K562 (cell line): ENCODE measurements around the gene RABGAP1L. TPM values are rescaled to one million over a fixed set of nuclear protein-coding genes. Genes with fewer than 3 reads are reported as not detected.

ENCODE experiments used
- ATAC-seq: fragments of 200-7000 bp; cut with Tn5 transposase; 3 replicates; pipeline ENCODE4 v1.9.1; 2020; ENCODE audit warnings: moderate library complexity
- BruUV-seq: library from RNA; stranded (reverse); fragments of 400-500 nt; replicated peaks from 2 replicates; lab custom pipeline; 2021; lab: Mats Ljungman, UMichigan
- CTCF ChIA-PET: fragments of 300-600 bp; formaldehyde crosslinking; extraction: SDS; loops from one replicate; lab custom pipeline; 2021; ENCODE audit warnings: low intra/inter-chr PET ratio; lab: Yijun Ruan, JAX
- POLR2A ChIA-PET: fragments of 300-600, 350-650 bp; sonication (Branson Sonifier 250); formaldehyde crosslinking; extraction: SDS; loops from one replicate; lab custom pipeline; 2021; ENCODE audit warnings: antibody characterized with exemption, inconsistent platforms; lab: Yijun Ruan, JAX
- DNase-seq, 4 experiments: peaks; one replicate each; pipeline versions ENCODE4 v3.0.0 to v3.0.0-alpha.2; 2011 to 2018; ENCODE audit warnings: low spot score in 3 of 4, mixed read lengths in 3 of 4; ENCODE audit errors: extremely low read depth in 1 of 4
- FAIRE-seq: peaks from 2 replicates; lab custom pipeline; 2011; peaks lifted over from hg19 to GRCh38; lab: Jason Lieb, UNC
- H2AFZ ChIP-seq: 2 replicates; pipeline ENCODE4 v1.6.0; 2011; ENCODE audit warnings: low read depth, low read length, control low read depth, inconsistent platforms
- H3K27ac ChIP-seq: fragments of 200-600 bp; 3 replicates; pipeline ENCODE4 v1.8.0; 2011; ENCODE audit warnings: low read depth, mild to moderate bottlenecking, control low read depth, inconsistent platforms, low read length, moderate library complexity, mixed read lengths; ENCODE audit errors: extremely low read depth
- H3K27me3 ChIP-seq, 2 experiments: fragments of 300-600 bp in 1 of 2; 2 replicates in 1 of 2; 3 replicates in 1 of 2; pipeline versions ENCODE4 v1.6.0 to v1.8.0; 2011; ENCODE audit warnings: inconsistent platforms in 2 of 2, low read length in 2 of 2, mild to moderate bottlenecking in 1 of 2, mixed read lengths in 1 of 2, moderate library complexity in 1 of 2; ENCODE audit not compliant: control insufficient read depth in 2 of 2, insufficient read depth in 2 of 2
- H3K36me3 ChIP-seq: fragments of 300-600 bp; 3 replicates; pipeline ENCODE4 v1.8.0; 2011; ENCODE audit warnings: mild to moderate bottlenecking, low read length, inconsistent platforms; ENCODE audit not compliant: control insufficient read depth, insufficient read depth
- H3K4me1 ChIP-seq, 2 experiments: fragments of 200-600 bp in 1 of 2; replicated peaks in 1 of 2; 2 replicates in 1 of 2; 3 replicates in 1 of 2; pipeline versions ENCODE4 v1.5.1 to v1.8.0; 2011; ENCODE audit warnings: inconsistent platforms in 2 of 2, low read length in 2 of 2, mild to moderate bottlenecking in 1 of 2, mixed read lengths in 1 of 2, moderate library complexity in 1 of 2; ENCODE audit not compliant: control insufficient read depth in 2 of 2, insufficient read depth in 2 of 2
- H3K4me2 ChIP-seq: 2 replicates; pipeline ENCODE4 v1.6.1; 2011; ENCODE audit warnings: low read length, control low read depth, inconsistent platforms, mixed read lengths; ENCODE audit not compliant: insufficient read depth
- H3K4me3 ChIP-seq: fragments of 200-600 bp; sonication (generic), shearing (Covaris generic); 2 replicates; pipeline ENCODE4 v1.5.1; 2016; ENCODE audit warnings: control low read depth, inconsistent platforms
- H3K79me2 ChIP-seq: fragments of 200-600 bp; 3 replicates; pipeline ENCODE4 v1.8.0; 2011; ENCODE audit warnings: low read length, inconsistent platforms; ENCODE audit not compliant: control insufficient read depth, insufficient read depth
- H3K9ac ChIP-seq, 2 experiments: 2 replicates each; pipeline versions ENCODE4 v1.6.0 to v1.6.1; 2011; ENCODE audit warnings: low read depth in 2 of 2, low read length in 2 of 2, control low read depth in 1 of 2, inconsistent platforms in 1 of 2, mild to moderate bottlenecking in 1 of 2, mixed read lengths in 1 of 2; ENCODE audit not compliant: insufficient read depth in 1 of 2
- H3K9me1 ChIP-seq: one replicate; pipeline ENCODE4 v1.6.0; 2011; ENCODE audit warnings: inconsistent platforms, mild to moderate bottlenecking, low read length, moderate library complexity; ENCODE audit not compliant: control insufficient read depth, insufficient read depth
- H3K9me3 ChIP-seq: replicated peaks from 2 replicates; pipeline ENCODE4 v1.5.1; 2011; ENCODE audit warnings: low read depth, low read length, inconsistent platforms; ENCODE audit not compliant: control insufficient read depth, insufficient read depth
- H4K20me1 ChIP-seq: replicated peaks from 2 replicates; pipeline ENCODE4 v1.6.1; 2011; ENCODE audit warnings: low read length, inconsistent platforms, mixed read lengths; ENCODE audit not compliant: control insufficient read depth, insufficient read depth
- CSDE1 ChIP-seq, 2 experiments: fragments of 450-650 bp; IDR thresholded peaks; 2 replicates each; pipeline ENCODE4 v1.6.1; 2016; ENCODE audit warnings: mild to moderate bottlenecking in 1 of 2
- FOSL1 ChIP-seq: fragments of 200-800 bp; sonication (Bioruptor generic); conservative IDR thresholded peaks from 2 replicates; pipeline ENCODE4 v1.6.1; 2016; ENCODE audit warnings: missing genetic modification characterization, missing compliant biosample characterization
- FOXK2 ChIP-seq, 2 experiments: fragments of 450-650 bp; IDR thresholded peaks in 1 of 2; conservative IDR thresholded peaks in 1 of 2; 2 replicates each; pipeline ENCODE4 v1.6.1; 2016; ENCODE audit warnings: low read depth in 2 of 2, mild to moderate bottlenecking in 1 of 2
- FOXM1 ChIP-seq, 2 experiments: fragments of 450-650 bp in 1 of 2; sonication (generic) in 1 of 2; formaldehyde crosslinking in 1 of 2; IDR thresholded peaks; 2 replicates each; pipeline versions ENCODE4 v1.6.1 to v1.9.0; 2017 to 2022; ENCODE audit warnings: low read depth in 2 of 2, mild to moderate bottlenecking in 2 of 2, missing genetic modification reagents in 1 of 2, moderate library complexity in 1 of 2
- GTF2A2 ChIP-seq: IDR thresholded peaks from 2 replicates; pipeline ENCODE4 v1.6.1; 2016; ENCODE audit warnings: mild to moderate bottlenecking, missing genetic modification characterization, missing compliant biosample characterization
- MAX ChIP-seq: sonication (generic); formaldehyde crosslinking; IDR thresholded peaks from 2 replicates; pipeline ENCODE4 v1.9.0; 2022; ENCODE audit warnings: mild to moderate bottlenecking, missing genetic modification reagents
- POLR2AphosphoS2 ChIP-seq: IDR thresholded peaks from 2 replicates; pipeline ENCODE4 v1.6.1; 2012; ENCODE audit warnings: low read length, improper control_type of control experiment
- PRDM10 ChIP-seq: fragments of 450-650 bp; IDR thresholded peaks from 2 replicates; pipeline ENCODE4 v1.6.1; 2018; ENCODE audit not compliant: partially characterized antibody
- TFAM ChIP-seq: fragments of 250-450 bp; sonication (Bioruptor Pico); conservative IDR thresholded peaks from 2 replicates; pipeline ENCODE4 v1.5.0; 2021; ENCODE audit warnings: mild to moderate bottlenecking, moderate library complexity
- ZNF175 ChIP-seq: fragments of 200-800 bp; sonication (Bioruptor generic); IDR thresholded peaks from 2 replicates; pipeline ENCODE4 v1.6.1; 2016; ENCODE audit warnings: low read depth, mild to moderate bottlenecking, missing genetic modification characterization, missing compliant biosample characterization
- ZNF695 ChIP-seq: fragments of 450-650 bp; formaldehyde crosslinking; IDR thresholded peaks from 2 replicates; pipeline ENCODE4 v1.4.0; 2020; ENCODE audit warnings: mild to moderate bottlenecking, moderate library complexity
- WGBS: fragments of 100-300 bp; shearing (Covaris generic); methylation state at CpG from one replicate; pipeline ENCODE4 v1.1.6; 2016; ENCODE audit warnings: low coverage, mixed read lengths; ENCODE audit not compliant: insufficient coverage; ENCODE audit errors: missing lambda C conversion rate; 5-methylcytosine and 5-hydroxymethylcytosine counted together
- in situ Hi-C: fragments of 300-500 bp; cut with MboI; formaldehyde crosslinking; loops from 4 replicates; pipeline ENCODE4 v1.15.0; 2018; ENCODE audit warnings: inconsistent platforms, mixed read lengths
- intact Hi-C: fragments of 100-400 bp; cut with micrococcal nuclease; formaldehyde crosslinking; loops from 2 replicates; pipeline ENCODE4 v1.14.2; 2022
- polyA plus RNA-seq, 8 experiments: library from polyadenylated mRNA; depleted of rRNA in 4 of 8; stranded (reverse) in 5 of 8; unstranded in 3 of 8; fragments of >200 nt; fragmentation: Nextera tagmentation in 2 of 8; fragmentation: Illumina TruSeq in 1 of 8; extraction: Ambion mirVana in 2 of 8; extraction: Trizol in 1 of 8; gene quantifications; 2 replicates each; pipeline versions ENCODE4 v1.2.1 to v1.2.3, GENCODE V29; 2011 to 2014; ENCODE audit warnings: inconsistent platforms in 1 of 8, missing spikeins in 1 of 8
- total RNA-seq, 7 experiments: library from RNA; depleted of rRNA in 6 of 7; stranded (reverse); fragments of >200 nt in 6 of 7; fragmentation: Illumina TruSeq in 2 of 7; extraction: Trizol in 2 of 7; gene quantifications; 2 replicates each; pipeline versions ENCODE4 v1.2.1 to v1.2.3, GENCODE V29; 2011 to 2021; ENCODE audit warnings: low replicate concordance in 1 of 7

The RABGAP1L gene
- total and polyA plus RNA-seq, 9 of the 15 experiments (the other 6 are each of a cell fraction or from before 2014, with no cell fraction given), result 16.5 to 44.9 (median 26.7) TPM

GRCh38 chr1:174884566-174884965 is 725.2 kb downstream of the RABGAP1L start:
- intact Hi-C loops, result loop anchor here (10.0 kb wide), 1 partner anchor 240 kb away; no protein-coding TSS in a partner anchor
- no peak for TF ChIP-seq TFAM (CRISPR knock-in tag)
- TF ChIP-seq CSDE1 (IDR thresholded peaks at IDR 0.05), result no peak
- TF ChIP-seq ZNF175 (CRISPR knock-in tag), result no peak
- TF ChIP-seq, all 486 proteins: peak for 0
- Histone ChIP-seq H2AFZ (no peak overlapping the region), H3K27ac (no peak overlapping the region), H3K9me3 (no peaks in the 10 kb centered on the region), H3K9ac (no peak overlapping the region), H3K27me3 (no peaks in the 10 kb centered on the region), H3K4me3 (no peak overlapping the region), H3K4me2 (no peak overlapping the region), H3K9me1 (no peaks in the 10 kb centered on the region), H3K79me2 (no peaks in the 10 kb centered on the region), H3K4me1 (peaks cover 6 to 13% of the 10 kb centered on the region in 2 experiments; a peak in 3 of 5 replicates), H3K36me3 (no peaks in the 10 kb centered on the region), H4K20me1 (no peaks in the 10 kb centered on the region)
- ChIA-PET POLR2A (interaction anchor here (1.1 to 1.8 kb wide), 3 partner anchors 10 to 114 kb away, joined by 3 to 4 read pairs (median 3); no protein-coding TSS in a partner anchor), CTCF (no interaction called here)
- ATAC-seq (no peak), DNase-seq (no peak), FAIRE-seq (no peak)
- BruUV-seq, result no TSS peak
- in situ Hi-C loops, result loop anchor here (10.0 kb wide), 1 partner anchor 100 kb away; no protein-coding TSS in a partner anchor
- WGBS, result 50% methylated on average over 2 of the region's 2 CpGs

GRCh38 chr1:174890024-174890423 is 730.7 kb downstream of the RABGAP1L start:
- no TSS peak for BruUV-seq
- TF ChIP-seq GTF2A2, result no peak
- no peak for TF ChIP-seq POLR2AphosphoS2
- peak; percentile 81 to 87 for TF ChIP-seq FOXK2 (conservative IDR thresholded peaks at IDR 0.05 in 1 of 2, IDR thresholded peaks at IDR 0.05 in 1 of 2; ENCODE audit: low read depth in 2 of 2)
- peak; percentile 77 for TF ChIP-seq FOSL1 (tag)
- no peak for TF ChIP-seq ZNF695 (CRISPR knock-in tag)
- TF ChIP-seq FOXM1 (IDR thresholded peaks at IDR 0.05; ENCODE audit: low read depth), result no peak
- no peak for TF ChIP-seq FOXM1 (CRISPR knock-in tag; IDR thresholded peaks at IDR 0.05; ENCODE audit: low read depth)
- TF ChIP-seq MAX (CRISPR knock-in tag), result no peak
- no peak for TF ChIP-seq PRDM10

More at GRCh38 chr1:174890024-174890423, 730.7 kb downstream of the RABGAP1L start:
- peaks cover 5 to 7% of the 10 kb centered on the region in 2 experiments; a peak in 3 of 5 replicates for H3K4me1 ChIP-seq
- H3K27ac ChIP-seq, result peak overlapping the region; percentile 1; the same call in 1 of the 3 replicates
- no peaks in the 10 kb centered on the region for H3K9me1 ChIP-seq
- POLR2A ChIA-PET, result interaction anchor here (0.7 to 2.0 kb wide), 2 partner anchors 12 to 37 kb away, joined by 3 to 8 read pairs; no protein-coding TSS in a partner anchor
- peak in 2 of 4 experiments; percentile 32 to 47 for DNase-seq
- CTCF ChIA-PET, result no interaction called here
- H3K36me3 ChIP-seq, result no peaks in the 10 kb centered on the region
- H2AFZ ChIP-seq, result no peak overlapping the region
- intact Hi-C loops (no loop called here), in situ Hi-C loops (no loop called here)
- peak; percentile 89 for ATAC-seq
- WGBS, result 4% methylated on average over 4 of the region's 4 CpGs
- H3K9ac ChIP-seq, result no peak overlapping the region
- peak; percentile 76 for FAIRE-seq
- no peaks in the 10 kb centered on the region for H3K27me3 ChIP-seq
- H3K4me3 ChIP-seq, result no peak overlapping the region
- H3K79me2 ChIP-seq, result no peaks in the 10 kb centered on the region; the same call in 2 of the 3 replicates
- H4K20me1 ChIP-seq, result no peaks in the 10 kb centered on the region
- H3K4me2 ChIP-seq, result peak overlapping the region; percentile 5; the same call in 1 of the 2 replicates
- no peaks in the 10 kb centered on the region for H3K9me3 ChIP-seq
